Amniotic epithelial cell (primary cell): ENCODE measurements around the gene PYGL.
"Not testable (repeated sequence)": the region's sequence is repeated elsewhere in the genome, so short reads cannot be mapped to it uniquely, and the experiment has no call there.

ENCODE experiments used
- DNase-seq: peaks from one replicate; pipeline ENCODE4 v3.0.0-alpha.2; 2010; ENCODE audit warnings: low read depth

Gene PYGL

DNA sequence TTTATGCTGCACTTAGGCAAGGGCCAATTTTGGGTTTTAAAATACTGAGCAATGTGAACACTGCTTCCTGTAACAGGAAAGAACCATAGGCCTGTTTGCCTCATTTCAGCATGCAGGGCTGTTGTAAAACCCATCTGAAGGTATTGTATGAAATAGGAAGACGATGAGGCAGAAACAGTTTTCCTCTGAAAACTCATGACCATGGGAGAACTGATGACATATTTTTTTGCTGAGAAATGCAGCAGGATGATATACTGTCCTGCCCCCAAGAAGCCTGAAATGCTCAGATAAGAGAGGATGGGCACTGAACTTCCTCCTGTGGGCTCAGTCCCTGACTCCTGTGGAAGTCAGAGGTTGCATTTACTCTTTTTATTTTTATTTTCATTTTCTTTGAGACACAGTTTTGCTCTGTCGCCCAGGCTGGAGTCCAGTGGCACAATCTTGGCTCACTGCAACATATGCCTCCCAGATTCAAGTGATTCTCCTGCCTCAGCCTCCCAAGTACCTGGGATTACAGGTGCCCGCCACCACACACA is 17.4 kb downstream of the PYGL start:
- DNase-seq = peak; percentile 72

GRCh38 chr14:50924843-50925242 is 19.4 kb downstream of the PYGL start:
- no peak for DNase-seq

DNA sequence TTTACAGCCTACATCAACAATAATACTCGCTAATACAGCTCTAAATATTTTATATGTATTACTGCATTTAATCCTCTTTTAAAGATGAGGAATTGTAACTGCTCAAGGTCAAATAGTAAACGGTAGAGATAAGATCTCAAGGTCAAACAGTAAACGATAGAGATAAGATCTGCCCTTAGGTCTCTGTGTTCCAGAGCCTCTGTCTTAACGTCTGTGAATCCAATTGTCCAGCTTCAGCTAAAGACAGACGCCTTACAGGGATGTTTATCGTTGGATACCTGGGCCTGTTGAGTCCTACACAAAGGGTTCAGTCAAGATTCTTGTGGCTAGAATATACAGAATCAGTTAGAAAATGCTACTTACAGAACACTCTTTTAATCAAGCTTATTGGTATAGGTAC is 20.0 kb downstream of the PYGL start:
- DNase-seq = no peak

GRCh38 chr14:50922803-50923202 is 21.5 kb downstream of the PYGL start:
- no peak for DNase-seq

- DNase-seq = peak; percentile 93
Measured at GRCh38 chr14:50920482-50921230, 23.6 kb downstream of the PYGL start.

- DNase-seq = peak; percentile 31
Measured at GRCh38 chr14:50919524-50919923, 24.8 kb downstream of the PYGL start.

GRCh38 chr14:50917449-50917848 is 26.8 kb downstream of the PYGL start:
- DNase-seq = no peak

DNA sequence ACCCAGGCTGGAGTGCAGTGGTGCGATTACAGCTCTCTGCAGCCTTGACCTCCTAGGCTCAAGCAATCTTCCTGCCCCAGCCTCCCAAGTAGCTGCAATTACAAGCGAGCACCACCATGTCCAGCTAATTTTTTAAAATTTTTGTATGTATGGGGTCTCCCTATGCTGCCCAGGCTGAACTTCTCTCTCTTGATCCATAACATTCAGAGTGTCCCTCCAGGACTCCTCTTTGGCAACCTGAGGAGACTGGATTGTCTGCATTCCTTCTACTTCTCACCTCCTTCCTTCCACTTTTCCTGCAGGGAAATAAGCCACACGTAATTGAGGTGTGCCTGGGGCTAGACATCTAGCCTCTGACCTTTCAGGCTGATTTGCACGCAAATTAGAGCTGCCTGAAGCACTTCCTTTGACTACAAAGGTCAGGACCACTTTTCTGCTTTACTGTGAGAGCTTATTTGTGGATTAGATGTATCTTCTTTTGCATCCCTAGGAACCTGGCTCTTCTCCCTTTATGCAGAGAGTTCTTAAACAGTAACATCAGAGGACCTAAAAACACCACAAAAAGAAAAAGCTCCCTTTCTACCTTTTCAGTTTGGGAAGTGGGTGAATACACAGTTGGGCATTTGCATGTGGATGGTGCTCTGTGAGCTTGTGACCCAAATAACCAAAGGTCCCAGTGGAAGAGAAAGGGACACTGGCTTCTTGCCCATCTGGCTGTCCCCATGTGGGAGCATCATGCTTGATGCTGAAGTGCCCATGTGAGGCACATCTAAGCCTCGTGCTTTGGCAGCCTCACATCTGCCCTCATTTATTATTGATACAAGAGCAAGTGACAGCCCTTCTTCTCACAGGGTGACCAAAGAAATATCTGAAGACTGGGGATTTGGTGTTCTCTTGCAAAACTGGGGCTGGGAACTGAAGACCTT is 33.5 kb downstream of the PYGL start:
- no peak for DNase-seq

DNA sequence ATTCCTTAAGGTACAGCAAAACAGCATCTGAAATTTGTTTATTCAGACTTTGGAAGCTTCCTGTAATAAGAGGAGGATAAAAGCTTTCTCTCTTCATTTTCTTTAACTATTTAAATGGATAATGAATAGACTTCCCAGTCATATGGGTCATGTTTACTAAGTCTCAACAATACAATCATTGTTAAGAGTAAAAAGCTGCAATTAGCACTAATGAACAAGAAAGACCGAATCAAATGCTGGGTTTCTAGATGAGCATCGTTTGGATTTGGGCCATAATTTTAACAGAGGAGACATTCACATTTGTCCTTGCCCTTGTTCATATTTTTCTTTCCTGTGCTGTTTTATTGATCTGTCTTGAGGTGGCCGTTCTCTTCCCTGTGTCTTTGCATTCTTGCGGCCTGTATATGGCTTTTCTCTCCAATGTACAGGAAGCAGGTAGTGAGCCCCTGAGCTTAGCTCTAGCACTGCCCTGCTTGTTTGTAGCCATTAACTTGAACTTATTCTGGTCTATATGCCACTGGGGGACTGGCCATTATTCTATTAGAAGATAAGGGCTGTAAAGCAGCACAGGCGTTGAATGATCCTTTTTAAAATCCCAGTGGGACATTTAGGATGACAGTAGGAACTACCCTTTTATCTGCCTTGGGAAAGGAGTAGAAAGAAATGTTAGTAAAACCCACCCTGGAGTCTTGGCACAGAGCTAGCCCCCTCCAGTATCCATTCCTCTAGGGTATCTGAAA is 37.8 kb downstream of the PYGL start:
- DNase-seq = no peak

DNA sequence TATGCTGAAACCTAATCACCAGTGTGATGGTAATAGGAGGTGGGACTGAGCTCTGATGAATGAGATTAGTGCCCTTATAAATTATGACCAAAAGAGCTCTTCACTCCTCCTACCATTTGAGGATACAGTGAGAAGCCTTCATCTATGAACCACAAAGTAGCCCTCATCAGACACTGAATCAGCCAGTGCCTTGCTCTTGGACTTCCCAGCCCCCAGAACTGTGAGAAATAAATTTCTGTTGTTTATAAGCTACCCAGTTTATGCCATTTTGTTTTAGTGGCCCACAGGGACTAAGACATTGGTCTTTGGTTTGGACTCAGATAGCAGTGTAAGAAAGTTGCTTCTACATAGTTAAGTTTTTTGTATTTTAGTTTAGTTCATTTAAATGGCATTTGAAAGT is 39.6 kb downstream of the PYGL start:
- no peak for DNase-seq

DNA sequence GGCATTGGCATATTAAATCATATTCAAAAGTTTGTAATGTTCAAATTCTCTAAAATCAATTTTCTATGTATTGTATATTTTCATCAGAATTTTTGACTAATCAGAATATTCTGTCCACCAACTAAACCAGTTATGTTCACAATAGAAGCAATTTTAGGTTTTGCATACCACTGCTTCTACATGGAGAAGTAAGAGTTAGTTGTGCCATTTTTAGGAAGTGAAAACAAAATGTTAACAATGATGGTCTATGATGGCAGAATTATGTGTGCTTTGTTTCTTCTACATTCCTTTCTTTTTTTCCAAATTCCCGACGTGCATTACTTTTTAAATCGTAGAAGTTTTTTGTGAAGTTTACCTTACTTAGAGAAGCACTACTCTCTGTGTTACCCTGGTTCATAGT is 42.9 kb downstream of the PYGL start:
- DNase-seq = no peak

- DNase-seq = no peak
Measured at GRCh38 chr14:50897658-50898175, 46.6 kb downstream of the PYGL start.

DNA sequence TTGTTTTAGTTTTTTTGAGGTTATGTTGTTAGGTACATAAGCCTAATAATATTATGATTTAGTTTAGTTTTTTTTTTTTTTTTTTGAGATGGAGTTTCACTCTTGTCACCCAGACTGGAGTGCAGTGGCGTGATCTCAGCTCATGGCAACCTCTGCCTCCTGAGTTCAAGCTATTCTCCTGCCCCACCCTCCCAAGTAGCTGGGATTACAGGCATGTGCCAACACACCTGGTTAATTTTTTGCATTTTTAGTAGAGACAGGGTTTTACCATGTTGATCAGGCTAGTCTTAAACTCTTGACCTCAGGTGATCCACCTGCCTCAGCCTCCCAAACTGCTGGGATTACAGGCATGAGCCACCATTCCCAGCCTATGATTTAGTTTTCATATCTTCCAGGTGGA is 47.3 kb downstream of the PYGL start:
- DNase-seq = not testable (repeated sequence)

- not testable (repeated sequence) for DNase-seq
Measured at GRCh38 chr14:50896421-50896820, 47.9 kb downstream of the PYGL start.

DNA sequence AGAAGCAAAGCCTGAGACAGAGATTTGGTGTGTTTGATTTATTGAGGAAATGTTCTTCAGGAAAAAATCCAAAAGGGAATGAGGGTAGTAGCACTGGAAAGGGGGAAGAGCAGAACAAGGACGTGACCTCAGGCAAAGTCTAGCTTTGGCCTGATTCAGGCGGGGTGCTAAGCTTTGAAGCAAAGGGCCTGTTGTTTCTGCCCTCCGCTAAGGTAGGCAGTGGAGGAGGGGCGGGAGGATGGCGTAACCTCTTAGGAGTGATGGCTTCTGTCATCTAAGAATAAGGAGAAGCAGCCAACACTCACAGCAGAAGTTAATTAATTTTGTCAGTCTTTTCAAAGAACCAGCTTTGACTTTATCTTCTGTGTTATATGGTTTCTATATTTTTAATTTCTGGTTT is 52.0 kb downstream of the PYGL start:
- DNase-seq = peak; percentile 22

- DNase-seq = no peak
Measured at GRCh38 chr14:50887476-50887875, 56.8 kb downstream of the PYGL start.

- no peak for DNase-seq
Measured at GRCh38 chr14:50883827-50884197, 60.5 kb downstream of the PYGL start.

DNA sequence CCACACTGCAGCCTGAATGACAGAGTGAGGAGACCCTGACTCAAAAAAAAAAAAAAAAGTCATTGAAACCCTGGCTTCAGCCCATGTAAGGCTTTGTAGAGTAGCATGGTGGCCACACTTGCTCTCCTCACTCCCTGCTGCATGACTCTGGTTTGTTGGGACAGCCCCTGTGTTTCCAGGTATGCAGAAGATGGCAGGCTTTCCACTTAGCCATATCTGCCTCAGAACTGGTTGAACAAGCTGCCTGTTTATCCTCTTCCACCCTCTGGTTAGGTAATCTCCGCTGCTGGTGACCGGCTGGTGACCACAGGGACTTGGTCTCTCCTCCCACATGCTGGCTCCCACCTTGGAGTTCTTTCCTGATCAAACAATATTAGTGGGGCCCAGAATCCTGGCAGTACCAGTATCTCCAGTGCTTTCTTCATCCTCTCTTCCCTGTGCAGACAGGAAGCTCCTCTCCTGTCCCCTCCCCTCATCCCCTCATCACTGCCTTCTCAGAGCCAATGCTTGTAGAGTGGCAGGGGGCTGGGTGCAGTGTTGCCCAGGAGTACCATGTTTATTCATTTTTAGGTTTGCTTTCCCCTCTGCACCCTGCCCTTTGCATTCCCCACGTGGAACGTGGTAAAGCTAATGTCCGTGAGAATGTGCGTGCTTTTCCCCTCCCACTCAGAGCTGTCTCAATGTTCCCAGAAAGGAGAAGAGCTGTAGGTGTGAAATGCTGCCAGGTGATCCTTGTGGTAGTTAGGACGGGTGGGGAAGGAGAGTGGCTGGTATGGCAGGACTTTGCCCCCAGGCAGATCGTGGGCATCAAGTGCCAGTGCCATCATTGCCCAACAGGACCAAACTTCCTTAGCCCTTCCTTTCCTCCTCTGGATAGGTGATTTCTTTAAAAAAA is 61.1 kb downstream of the PYGL start:
- DNase-seq = no peak

DNA sequence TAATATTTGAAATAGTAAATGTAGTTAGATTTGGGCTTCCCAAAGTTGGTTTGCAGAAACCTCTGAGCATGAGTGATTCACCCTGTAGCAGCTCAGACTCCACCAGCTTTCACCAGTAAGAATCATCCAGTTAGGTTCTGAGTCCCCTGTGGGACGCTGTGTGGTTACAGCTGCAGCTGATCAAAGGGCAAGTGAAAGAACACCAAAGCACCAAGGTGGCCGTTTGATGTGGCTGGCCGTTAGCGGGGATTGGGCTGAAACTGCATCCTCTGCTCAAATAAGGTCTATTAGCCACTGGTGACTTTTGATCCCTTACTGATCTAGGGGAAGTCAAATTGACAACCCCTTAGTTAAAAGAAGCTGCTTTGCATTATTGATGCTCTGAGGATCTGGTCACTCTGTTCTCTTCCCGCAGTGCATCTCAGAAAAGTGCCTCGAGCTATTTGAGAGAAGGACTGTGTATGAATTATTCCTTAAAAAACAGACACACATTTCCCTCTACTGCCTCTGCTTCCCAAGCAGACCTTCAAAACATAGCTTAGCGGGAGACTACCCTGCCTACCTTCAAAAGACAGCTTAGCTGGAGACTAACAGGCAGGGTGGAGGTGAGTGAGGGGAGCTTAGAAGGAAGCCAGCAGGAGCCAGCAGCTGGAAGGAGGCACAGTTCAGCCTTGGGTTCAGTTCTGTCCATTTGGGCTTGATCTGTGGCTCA is 68.8 kb downstream of the PYGL start:
- peak; percentile 20 for DNase-seq

GRCh38 chr14:50874757-50875156 is 69.5 kb downstream of the PYGL start:
- DNase-seq = no peak
